ENCODE measurements around the gene KRT15.

DNA sequence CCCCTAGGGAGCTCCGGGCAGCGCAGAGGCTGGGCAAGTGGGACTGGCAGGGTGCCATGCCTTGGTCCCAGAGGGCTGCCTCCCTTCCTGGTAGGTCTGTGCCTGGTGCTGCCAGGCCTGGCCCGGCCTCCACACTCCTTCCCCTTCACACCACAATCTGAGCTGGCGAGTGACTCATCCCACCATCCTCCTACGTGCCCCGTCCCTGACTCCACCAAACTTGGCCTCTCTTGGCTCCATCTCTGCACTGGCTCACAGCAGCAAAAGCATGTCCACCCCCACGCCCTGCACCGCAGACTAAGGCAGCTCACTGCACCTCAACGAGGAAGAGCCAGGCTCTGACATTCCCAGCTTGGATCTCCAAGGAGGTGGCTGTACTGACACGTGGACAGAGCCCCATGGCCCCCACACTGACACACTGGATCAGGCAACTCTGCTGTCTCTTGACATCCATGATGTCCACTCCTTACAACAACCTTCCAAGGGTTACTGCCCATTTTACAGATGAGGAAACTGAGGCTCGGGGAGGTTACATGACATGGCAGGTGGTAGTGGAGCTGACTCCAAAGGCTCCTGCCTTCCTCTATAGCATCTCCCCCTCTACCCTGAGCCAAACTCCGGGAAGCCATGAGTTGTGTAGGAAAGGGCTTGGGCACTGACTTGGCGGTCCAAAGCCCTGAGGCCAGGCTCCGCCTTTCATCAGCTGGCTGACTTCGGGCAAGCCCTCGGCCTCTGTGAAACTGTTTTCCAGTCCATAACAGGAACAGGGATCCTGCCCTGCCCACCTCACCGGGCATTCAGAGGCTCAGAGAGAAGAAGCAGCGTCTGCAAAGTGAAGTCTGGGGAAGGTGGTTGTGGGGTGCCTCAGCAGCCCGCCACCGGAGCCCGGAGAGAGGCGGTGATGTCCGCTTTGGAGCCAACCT lies 29.5 kb upstream of the KRT15 start:
- TF ChIP-seq, protein P1, sequence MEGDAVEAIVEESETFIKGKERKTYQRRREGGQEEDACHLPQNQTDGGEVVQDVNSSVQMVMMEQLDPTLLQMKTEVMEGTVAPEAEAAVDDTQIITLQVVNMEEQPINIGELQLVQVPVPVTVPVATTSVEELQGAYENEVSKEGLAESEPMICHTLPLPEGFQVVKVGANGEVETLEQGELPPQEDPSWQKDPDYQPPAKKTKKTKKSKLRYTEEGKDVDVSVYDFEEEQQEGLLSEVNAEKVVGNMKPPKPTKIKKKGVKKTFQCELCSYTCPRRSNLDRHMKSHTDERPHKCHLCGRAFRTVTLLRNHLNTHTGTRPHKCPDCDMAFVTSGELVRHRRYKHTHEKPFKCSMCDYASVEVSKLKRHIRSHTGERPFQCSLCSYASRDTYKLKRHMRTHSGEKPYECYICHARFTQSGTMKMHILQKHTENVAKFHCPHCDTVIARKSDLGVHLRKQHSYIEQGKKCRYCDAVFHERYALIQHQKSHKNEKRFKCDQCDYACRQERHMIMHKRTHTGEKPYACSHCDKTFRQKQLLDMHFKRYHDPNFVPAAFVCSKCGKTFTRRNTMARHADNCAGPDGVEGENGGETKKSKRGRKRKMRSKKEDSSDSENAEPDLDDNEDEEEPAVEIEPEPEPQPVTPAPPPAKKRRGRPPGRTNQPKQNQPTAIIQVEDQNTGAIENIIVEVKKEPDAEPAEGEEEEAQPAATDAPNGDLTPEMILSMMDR (IDR thresholded peaks at IDR 0.05) = peak in 1 of 6 experiments; percentile 9
- no peak for TF ChIP-seq POLR2A (IDR thresholded peaks at IDR 0.05)
- no peak for TF ChIP-seq EP300 (IDR thresholded peaks at IDR 0.05)

All from upper lobe of left lung (tissue), 4 donors.